Prostate gland (tissue), 2 donors: ENCODE measurements around the gene TRMT6.

ENCODE experiments used
- CTCF ChIP-seq, 4 experiments: fragments of 200-600 bp in 2 of 4; fragments of 450-650 bp in 2 of 4; sonication (generic) in 2 of 4; IDR thresholded peaks; 1 replicate in 3 of 4; 2 replicates in 1 of 4; pipeline ENCODE4 v1.5.1; 2016 to 2019; ENCODE audit warnings: antibody characterized with exemption in 4 of 4, mild to moderate bottlenecking in 2 of 4, moderate library complexity in 2 of 4
- POLR2A ChIP-seq: fragments of 450-650 bp; IDR thresholded peaks from one replicate; pipeline ENCODE4 v1.6.1; 2016; ENCODE audit warnings: antibody characterized with exemption, mild to moderate bottlenecking
- POLR2AphosphoS5 ChIP-seq: sonication (generic); formaldehyde crosslinking; IDR thresholded peaks from one replicate; pipeline ENCODE4 v1.6.1; 2017; ENCODE audit warnings: antibody characterized with exemption

GRCh38 chr20:5895626-5896025 is 54.7 kb downstream of the TRMT6 start:
- no peak for TF ChIP-seq CTCF (IDR thresholded peaks at IDR 0.05)
- no peak for TF ChIP-seq POLR2A
- no peak for TF ChIP-seq POLR2AphosphoS5
